T-cell (primary cell): Measurements from ENCODE around the gene CRAMP1. TPM values are rescaled to one million over a fixed set of nuclear protein-coding genes. Genes with fewer than 3 reads are reported as not detected.
A peak's percentile ranks its signal among the peaks of the same experiment; 100 is the strongest.

Experiments
- ATAC-seq, 4 experiments: fragments of 200-7000 bp in 3 of 4; fragments of 150-1000 bp in 1 of 4; cut with Tn5 transposase; replicated peaks in 1 of 4; 1 replicate in 3 of 4; 2 replicates in 1 of 4; pipeline ENCODE4 v1.10.0; 2021; ENCODE audit warnings: moderate library complexity in 3 of 4, mild to moderate bottlenecking in 2 of 4, moderate number of reproducible peaks in 1 of 4
- CTCF ChIA-PET, 2 donors: fragments of 300-600 bp; sonication (Branson Sonifier 250); formaldehyde crosslinking; loops; one replicate each; lab custom pipeline; 2022; ENCODE audit warnings: antibody characterized with exemption in 2 of 2; lab: Charles Lee
- POLR2A ChIA-PET, 2 donors: fragments of 300-600 bp; sonication (Branson Sonifier 250); formaldehyde crosslinking; loops; one replicate each; lab custom pipeline; 2022; ENCODE audit warnings: antibody characterized with exemption in 2 of 2; lab: Charles Lee
- DNase-seq, 35 experiments: peaks; one replicate each; pipeline versions ENCODE4 v3.0.0 to v3.0.0-alpha.2; 2013 to 2023
- H3K27ac ChIP-seq: one replicate; pipeline ENCODE4 v1.5.1; 2013; ENCODE audit warnings: low read length
- H3K27me3 ChIP-seq, 2 experiments: replicated peaks in 1 of 2; 1 replicate in 1 of 2; 2 replicates in 1 of 2; pipeline versions ENCODE4 v1.6.1 to v1.7.0; 2013; ENCODE audit warnings: low read length in 1 of 2, mixed read lengths in 1 of 2; ENCODE audit not compliant: control insufficient read depth in 2 of 2, insufficient read depth in 2 of 2; ENCODE audit errors: extremely low read depth in 1 of 2
- H3K36me3 ChIP-seq, 2 donors: 1 replicate in 1 of 2; 2 replicates in 1 of 2; pipeline versions ENCODE4 v1.6.1 to v1.7.0; 2013; ENCODE audit warnings: low read length in 1 of 2; ENCODE audit not compliant: control insufficient read depth in 2 of 2, insufficient read depth in 1 of 2; ENCODE audit errors: extremely low read depth in 1 of 2
- H3K4me1 ChIP-seq, 2 experiments: 1 replicate in 1 of 2; 2 replicates in 1 of 2; pipeline versions ENCODE4 v1.6.1 to v1.7.0; 2013; ENCODE audit warnings: low read length in 2 of 2, mixed read lengths in 1 of 2; ENCODE audit not compliant: insufficient read depth in 2 of 2, control insufficient read depth in 1 of 2; ENCODE audit errors: extremely low read depth in 1 of 2
- H3K4me3 ChIP-seq, 2 donors: 1 replicate in 1 of 2; 2 replicates in 1 of 2; pipeline versions ENCODE4 v1.5.1 to v1.7.0; 2013; ENCODE audit warnings: mild to moderate bottlenecking in 2 of 2, low read length in 1 of 2, moderate library complexity in 1 of 2; ENCODE audit not compliant: control insufficient read depth in 1 of 2; ENCODE audit errors: extremely low read depth in 1 of 2
- H3K9me3 ChIP-seq: 2 replicates; pipeline ENCODE4 v1.7.0; 2013
- H3K27ac Mint-ChIP-seq, 2 donors: one replicate each; pipeline ENCODE4 v1.8.0; 2020 to 2021; ENCODE audit warnings: mild to moderate bottlenecking in 2 of 2, mixed read lengths in 2 of 2
- H3K27me3 Mint-ChIP-seq, 2 donors: one replicate each; pipeline ENCODE4 v1.8.0; 2021 to 2022; ENCODE audit warnings: mixed read lengths in 2 of 2
- H3K36me3 Mint-ChIP-seq: one replicate; pipeline ENCODE4 v1.8.0; 2021; ENCODE audit warnings: mixed read lengths
- H3K4me1 Mint-ChIP-seq, 3 donors: one replicate each; pipeline ENCODE4 v1.8.0; 2020 to 2022; ENCODE audit warnings: mixed read lengths in 3 of 3, mild to moderate bottlenecking in 1 of 3
- H3K4me3 Mint-ChIP-seq, 3 donors: one replicate each; pipeline ENCODE4 v1.8.0; 2020 to 2022; ENCODE audit warnings: mild to moderate bottlenecking in 3 of 3, mixed read lengths in 3 of 3, moderate library complexity in 3 of 3
- H3K9me3 Mint-ChIP-seq, 3 donors: one replicate each; pipeline ENCODE4 v1.8.0; 2020 to 2022; ENCODE audit warnings: mixed read lengths in 3 of 3
- WGBS: methylation state at CpG from one replicate; pipeline ENCODE4 v1.1.5; 2013; ENCODE audit warnings: missing lambda C conversion rate; ENCODE audit not compliant: insufficient coverage; 5-methylcytosine and 5-hydroxymethylcytosine counted together
- total RNA-seq, 35 experiments: library from RNA in 6 of 35; stranded (reverse) in 6 of 35; fragments of 120-200 nt in 1 of 35; gene quantifications; one replicate each; pipeline versions ENCODE4 v1.2.1 to v1.2.4 and lab custom pipeline; 2013 to 2026

Gene CRAMP1
- total RNA-seq, 5 donors from 2014 or later (not counting 1 experiment from before 2014, with no cell fraction given): 26.4 to 36.4 (median 33.0) TPM

- Histone ChIP-seq H3K9me3 (no peaks in the 10 kb centered on the region), H3K27ac (no peak overlapping the region), H3K4me3 (peak overlapping the region; percentile 66 to 72), H3K36me3 (peaks cover 7 to 19% of the 10 kb centered on the region in 2 donors), H3K27me3 (peaks cover 0 to 25% of the 10 kb centered on the region in 2 experiments), H3K4me1 (peaks cover 21 to 49% of the 10 kb centered on the region in 2 experiments)
- 2% methylated on average over 56 of the region's 72 CpGs for WGBS
- ChIA-PET CTCF (no interaction called here), POLR2A (no interaction called here)
- peaks cover 27% of the 10 kb centered on the region for H3K36me3 Mint-ChIP-seq
- peak overlapping the region; percentile 61 to 74 for H3K27ac Mint-ChIP-seq
- peaks cover 30 to 40% (median 39%) of the 10 kb centered on the region in 3 donors for H3K4me1 Mint-ChIP-seq
- H3K4me3 Mint-ChIP-seq: peak overlapping the region; percentile 84 to 86 (median 86)
- no peak for ATAC-seq
- DNase-seq: peak in 4 of 35 experiments; percentile 2 to 31 (median 14)
- peaks cover 0 to 3% (median 0%) of the 10 kb centered on the region in 3 donors for H3K9me3 Mint-ChIP-seq
- H3K27me3 Mint-ChIP-seq: peaks cover 0 to 5% of the 10 kb centered on the region in 2 donors
These were observed 1.7 kb downstream of the CRAMP1 start for GRCh38 chr16:1613728-1614455.

- DNase-seq (peak in 11 of 35 experiments; percentile 2 to 44 (median 12)), ATAC-seq (no peak)
- H3K4me1 ChIP-seq: peaks cover 21 to 49% of the 10 kb centered on the region in 2 experiments
- H3K36me3 ChIP-seq: peaks cover 7 to 19% of the 10 kb centered on the region in 2 donors
- peaks cover 26 to 44% (median 38%) of the 10 kb centered on the region in 3 donors for H3K4me1 Mint-ChIP-seq
- H3K4me3 Mint-ChIP-seq: peak overlapping the region; percentile 63 to 78 (median 77)
- peak overlapping the region; percentile 45 to 54 for H3K4me3 ChIP-seq
- no peak overlapping the region for H3K27ac Mint-ChIP-seq
- 2% methylated on average over 62 of the region's 80 CpGs for WGBS
- H3K36me3 Mint-ChIP-seq: peaks cover 32% of the 10 kb centered on the region
- ChIA-PET POLR2A (interaction anchor here in 1 of 2 donors (0.5 kb wide), 1 partner anchor 235 kb away, joined by 5 read pairs; no protein-coding TSS in a partner anchor), CTCF (no interaction called here)
- H3K27me3 Mint-ChIP-seq: peaks cover 0 to 5% of the 10 kb centered on the region in 2 donors
- peaks cover 0 to 25% of the 10 kb centered on the region in 2 experiments for H3K27me3 ChIP-seq
- H3K27ac ChIP-seq: no peak overlapping the region
- no peaks in the 10 kb centered on the region for H3K9me3 ChIP-seq
- peaks cover 0 to 3% (median 0%) of the 10 kb centered on the region in 3 donors for H3K9me3 Mint-ChIP-seq
These were observed 2.4 kb downstream of the CRAMP1 start for GRCh38 chr16:1614456-1615102.

GRCh38 chr16:1615761-1616160, 3.6 kb downstream of the CRAMP1 start:
- ATAC-seq (no peak), DNase-seq (no peak)
- WGBS: 100% methylated on average over 1 of the region's 9 CpGs
- Histone ChIP-seq H3K9me3 (no peaks in the 10 kb centered on the region), H3K27me3 (peaks cover 0 to 21% of the 10 kb centered on the region in 2 experiments), H3K27ac (no peak overlapping the region), H3K4me3 (no peak overlapping the region), H3K4me1 (peaks cover 17 to 46% of the 10 kb centered on the region in 2 experiments), H3K36me3 (peaks cover 7 to 27% of the 10 kb centered on the region in 2 donors)
- H3K27me3 Mint-ChIP-seq: peaks cover 0 to 5% of the 10 kb centered on the region in 2 donors
- peak overlapping the region in 1 of 2 donors; percentile 2 for H3K27ac Mint-ChIP-seq
- H3K36me3 Mint-ChIP-seq: peaks cover 40% of the 10 kb centered on the region
- peak overlapping the region; percentile 52 to 77 (median 74) for H3K4me3 Mint-ChIP-seq
- POLR2A ChIA-PET: no interaction called here
- CTCF ChIA-PET: no interaction called here
- H3K4me1 Mint-ChIP-seq: peaks cover 22 to 46% (median 32%) of the 10 kb centered on the region in 3 donors
- peaks cover 0 to 3% (median 0%) of the 10 kb centered on the region in 3 donors for H3K9me3 Mint-ChIP-seq

GRCh38 chr16:1619976-1620375, 7.8 kb downstream of the CRAMP1 start:
- DNase-seq (no peak), ATAC-seq (no peak)
- Histone ChIP-seq H3K4me3 (no peak overlapping the region), H3K36me3 (peaks cover 17 to 30% of the 10 kb centered on the region in 2 donors), H3K9me3 (no peaks in the 10 kb centered on the region), H3K4me1 (peaks cover 6 to 18% of the 10 kb centered on the region in 2 experiments), H3K27ac (no peak overlapping the region), H3K27me3 (peaks cover 0 to under 1% of the 10 kb centered on the region in 2 experiments)
- peaks cover 49% of the 10 kb centered on the region for H3K36me3 Mint-ChIP-seq
- POLR2A ChIA-PET: no interaction called here
- H3K27me3 Mint-ChIP-seq: peaks cover 0 to 5% of the 10 kb centered on the region in 2 donors
- no peaks in the 10 kb centered on the region for H3K9me3 Mint-ChIP-seq
- H3K27ac Mint-ChIP-seq: no peak overlapping the region
- CTCF ChIA-PET: no interaction called here
- WGBS: 80% methylated on average over 9 of the region's 15 CpGs
- peaks cover 26 to 40% (median 31%) of the 10 kb centered on the region in 3 donors for H3K4me1 Mint-ChIP-seq
- no peak overlapping the region for H3K4me3 Mint-ChIP-seq

- H3K27me3 Mint-ChIP-seq: peaks cover 0 to under 1% of the 10 kb centered on the region in 2 donors
- Histone ChIP-seq H3K4me1 (peaks cover 3 to 14% of the 10 kb centered on the region in 2 experiments), H3K9me3 (no peaks in the 10 kb centered on the region), H3K4me3 (no peak overlapping the region), H3K36me3 (peaks cover 17 to 27% of the 10 kb centered on the region in 2 donors), H3K27ac (no peak overlapping the region), H3K27me3 (no peaks in the 10 kb centered on the region)
- H3K9me3 Mint-ChIP-seq: no peaks in the 10 kb centered on the region
- H3K4me1 Mint-ChIP-seq: peaks cover 22 to 35% (median 31%) of the 10 kb centered on the region in 3 donors
- H3K4me3 Mint-ChIP-seq: no peak overlapping the region
- ChIA-PET CTCF (no interaction called here), POLR2A (no interaction called here)
- no peak overlapping the region for H3K27ac Mint-ChIP-seq
- peaks cover 44% of the 10 kb centered on the region for H3K36me3 Mint-ChIP-seq
- no peak for DNase-seq
- WGBS: 27% methylated on average over 3 of the region's 9 CpGs
- ATAC-seq: no peak
These were observed 8.2 kb downstream of the CRAMP1 start for GRCh38 chr16:1620391-1620790.

- ChIA-PET CTCF (no interaction called here), POLR2A (no interaction called here)
- Mint-ChIP-seq H3K27ac (no peak overlapping the region), H3K36me3 (peaks cover 38% of the 10 kb centered on the region), H3K4me3 (no peak overlapping the region), H3K27me3 (no peaks in the 10 kb centered on the region), H3K4me1 (peaks cover 16 to 32% (median 29%) of the 10 kb centered on the region in 3 donors), H3K9me3 (no peaks in the 10 kb centered on the region)
- Histone ChIP-seq H3K27ac (no peak overlapping the region), H3K4me3 (no peak overlapping the region), H3K36me3 (peaks cover 20 to 37% of the 10 kb centered on the region in 2 donors), H3K27me3 (no peaks in the 10 kb centered on the region), H3K4me1 (peaks cover 0 to 13% of the 10 kb centered on the region in 2 experiments), H3K9me3 (no peaks in the 10 kb centered on the region)
- WGBS: 93% methylated on average over 7 of the region's 7 CpGs
- ATAC-seq (no peak), DNase-seq (no peak)
These were observed 9.7 kb downstream of the CRAMP1 start for GRCh38 chr16:1621851-1622250.
